ENCODE data around the gene SHANK3.

SHANK3 gene

GRCh38 chr22:50641696-50642607, 30.7 kb upstream of the SHANK3 start:
- TF ChIP-seq, protein P1, sequence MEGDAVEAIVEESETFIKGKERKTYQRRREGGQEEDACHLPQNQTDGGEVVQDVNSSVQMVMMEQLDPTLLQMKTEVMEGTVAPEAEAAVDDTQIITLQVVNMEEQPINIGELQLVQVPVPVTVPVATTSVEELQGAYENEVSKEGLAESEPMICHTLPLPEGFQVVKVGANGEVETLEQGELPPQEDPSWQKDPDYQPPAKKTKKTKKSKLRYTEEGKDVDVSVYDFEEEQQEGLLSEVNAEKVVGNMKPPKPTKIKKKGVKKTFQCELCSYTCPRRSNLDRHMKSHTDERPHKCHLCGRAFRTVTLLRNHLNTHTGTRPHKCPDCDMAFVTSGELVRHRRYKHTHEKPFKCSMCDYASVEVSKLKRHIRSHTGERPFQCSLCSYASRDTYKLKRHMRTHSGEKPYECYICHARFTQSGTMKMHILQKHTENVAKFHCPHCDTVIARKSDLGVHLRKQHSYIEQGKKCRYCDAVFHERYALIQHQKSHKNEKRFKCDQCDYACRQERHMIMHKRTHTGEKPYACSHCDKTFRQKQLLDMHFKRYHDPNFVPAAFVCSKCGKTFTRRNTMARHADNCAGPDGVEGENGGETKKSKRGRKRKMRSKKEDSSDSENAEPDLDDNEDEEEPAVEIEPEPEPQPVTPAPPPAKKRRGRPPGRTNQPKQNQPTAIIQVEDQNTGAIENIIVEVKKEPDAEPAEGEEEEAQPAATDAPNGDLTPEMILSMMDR (IDR thresholded peaks at IDR 0.05): no peak

DNA sequence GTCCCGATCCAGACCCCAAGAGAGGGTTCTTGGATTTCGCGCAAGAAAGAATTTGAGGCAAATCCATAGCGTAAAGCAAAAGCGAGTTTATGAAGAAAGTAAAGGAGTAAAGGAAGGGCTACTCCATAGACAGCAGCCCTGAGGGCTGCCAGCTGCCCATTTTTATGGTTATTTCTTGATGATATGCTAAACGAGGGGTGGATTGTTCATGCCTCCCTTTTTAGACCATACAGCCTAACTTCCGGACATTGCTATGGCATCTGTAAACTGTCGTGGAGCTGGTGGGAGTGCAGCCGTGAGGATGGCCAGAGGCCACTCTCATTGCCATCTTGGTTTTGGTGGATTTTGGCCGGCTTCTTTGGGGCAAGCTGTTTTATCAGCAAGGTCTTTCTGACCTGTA, 19.4 kb upstream of the SHANK3 start:
- TF ChIP-seq, protein P1 (IDR thresholded peaks at IDR 0.05): no peak

- TF ChIP-seq, protein P1 (IDR thresholded peaks at IDR 0.05): no peak
These were observed 16.2 kb upstream of the SHANK3 start for GRCh38 chr22:50656122-50657070.

DNA sequence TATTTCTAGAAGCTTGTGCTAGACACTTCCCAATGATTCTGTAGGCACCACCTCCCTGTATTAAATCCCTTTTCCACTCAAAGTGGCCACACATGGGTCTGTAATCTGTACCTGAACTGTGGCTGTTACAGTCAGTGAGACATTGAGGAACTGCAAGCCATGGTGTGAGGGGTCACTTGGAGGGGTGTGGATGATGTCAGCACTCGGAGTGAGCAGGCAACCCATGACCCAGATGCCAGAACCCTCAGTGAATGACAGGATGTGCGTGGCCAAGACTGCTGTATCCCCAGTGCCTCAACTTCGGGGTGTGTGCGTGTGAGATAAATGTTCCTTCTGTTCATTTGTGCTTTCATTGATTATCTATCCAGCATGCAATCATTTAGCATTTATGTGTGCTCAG, 14.7 kb upstream of the SHANK3 start:
- TF ChIP-seq, protein P1 (IDR thresholded peaks at IDR 0.05): no peak

GRCh38 chr22:50660306-50660705, 12.3 kb upstream of the SHANK3 start:
- TF ChIP-seq, protein P1 (IDR thresholded peaks at IDR 0.05): no peak

GRCh38 chr22:50665212-50665611, 7.4 kb upstream of the SHANK3 start:
- TF ChIP-seq, protein P1 (IDR thresholded peaks at IDR 0.05): no peak

GRCh38 chr22:50665738-50666137, 6.9 kb upstream of the SHANK3 start:
- TF ChIP-seq, protein P1 (IDR thresholded peaks at IDR 0.05): no peak
